ENCODE results near the gene CCDC187. TPM values are rescaled to one million over a fixed set of nuclear protein-coding genes. Genes with fewer than 3 reads are reported as not detected.

CCDC187 gene
- total and polyA plus RNA-seq, 3 donors from 2014 or later, result 13.8 to 61.5 (median 33.4) TPM

DNA sequence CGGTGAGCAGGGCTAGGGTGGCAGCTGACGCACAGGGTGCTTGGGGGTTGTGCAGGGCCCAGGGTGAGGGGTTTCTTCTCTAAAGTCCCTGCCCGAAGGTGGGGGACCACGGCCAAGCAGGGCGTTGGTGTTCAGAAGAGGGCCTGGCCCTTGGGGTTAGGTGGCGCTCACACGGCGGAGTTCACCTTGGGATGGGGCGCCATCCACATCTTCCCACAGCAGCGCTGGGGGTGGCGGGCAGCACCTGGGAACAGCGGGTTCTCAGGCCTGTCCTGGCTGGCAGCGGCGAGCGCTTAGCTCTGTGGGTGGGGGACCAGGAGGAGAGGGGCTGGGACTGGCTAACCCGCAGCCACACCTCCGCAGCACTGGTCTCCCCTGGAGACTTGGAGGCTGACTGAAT is 29.6 kb upstream of the CCDC187 start:
- WGBS, 2 donors, result 92 to 95% methylated on average over 4 to 17 of the region's 17 CpGs
- H3K9me3 ChIP-seq, result no peaks in the 10 kb centered on the region
- DNase-seq, result no peak
- intact Hi-C loops (cut with DNase I; ENCODE audit: low total_unique reads), result no loop called here
- H3K4me1 ChIP-seq, result peaks cover 9% of the 10 kb centered on the region
- no peaks in the 10 kb centered on the region for H3K27me3 ChIP-seq
- H3K27ac ChIP-seq, result no peak overlapping the region
- TF ChIP-seq POLR2A (IDR thresholded peaks at IDR 0.05), result no peak
- TF ChIP-seq, protein P1, sequence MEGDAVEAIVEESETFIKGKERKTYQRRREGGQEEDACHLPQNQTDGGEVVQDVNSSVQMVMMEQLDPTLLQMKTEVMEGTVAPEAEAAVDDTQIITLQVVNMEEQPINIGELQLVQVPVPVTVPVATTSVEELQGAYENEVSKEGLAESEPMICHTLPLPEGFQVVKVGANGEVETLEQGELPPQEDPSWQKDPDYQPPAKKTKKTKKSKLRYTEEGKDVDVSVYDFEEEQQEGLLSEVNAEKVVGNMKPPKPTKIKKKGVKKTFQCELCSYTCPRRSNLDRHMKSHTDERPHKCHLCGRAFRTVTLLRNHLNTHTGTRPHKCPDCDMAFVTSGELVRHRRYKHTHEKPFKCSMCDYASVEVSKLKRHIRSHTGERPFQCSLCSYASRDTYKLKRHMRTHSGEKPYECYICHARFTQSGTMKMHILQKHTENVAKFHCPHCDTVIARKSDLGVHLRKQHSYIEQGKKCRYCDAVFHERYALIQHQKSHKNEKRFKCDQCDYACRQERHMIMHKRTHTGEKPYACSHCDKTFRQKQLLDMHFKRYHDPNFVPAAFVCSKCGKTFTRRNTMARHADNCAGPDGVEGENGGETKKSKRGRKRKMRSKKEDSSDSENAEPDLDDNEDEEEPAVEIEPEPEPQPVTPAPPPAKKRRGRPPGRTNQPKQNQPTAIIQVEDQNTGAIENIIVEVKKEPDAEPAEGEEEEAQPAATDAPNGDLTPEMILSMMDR (IDR thresholded peaks at IDR 0.05), result no peak
- H3K36me3 ChIP-seq (ENCODE audit: low read depth, missing control alignments), result no peaks in the 10 kb centered on the region
- no peak overlapping the region for H3K4me3 ChIP-seq

DNA sequence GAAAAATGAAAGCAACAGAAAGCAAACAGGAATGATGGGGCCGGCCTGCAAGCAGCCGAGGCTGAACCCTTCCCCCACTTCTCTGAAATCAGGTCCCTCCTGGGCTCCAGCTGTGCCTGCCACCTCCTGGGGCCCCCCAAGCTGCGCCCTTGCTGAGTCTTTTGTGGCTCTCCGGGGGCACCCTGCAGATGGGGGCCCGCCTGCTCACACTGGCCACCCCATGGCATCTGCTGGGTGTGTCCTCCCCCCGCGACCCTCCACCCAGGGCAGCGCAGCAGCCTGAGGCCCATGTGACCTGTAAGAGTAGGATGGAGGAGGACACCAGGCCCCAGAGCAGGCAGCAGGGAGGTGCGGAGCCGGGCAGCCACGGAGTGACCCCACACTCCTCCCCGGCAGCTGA is 29.2 kb upstream of the CCDC187 start:
- H3K4me1 ChIP-seq, result peaks cover 9% of the 10 kb centered on the region
- WGBS, 2 donors, result 91 to 93% methylated on average over 4 to 12 of the region's 12 CpGs
- intact Hi-C loops (cut with DNase I; ENCODE audit: low total_unique reads), result no loop called here
- no peaks in the 10 kb centered on the region for H3K27me3 ChIP-seq
- TF ChIP-seq, protein P1 (IDR thresholded peaks at IDR 0.05), result no peak
- TF ChIP-seq POLR2A (IDR thresholded peaks at IDR 0.05), result no peak
- H3K9me3 ChIP-seq, result no peaks in the 10 kb centered on the region
- no peak overlapping the region for H3K27ac ChIP-seq
- no peak for DNase-seq
- no peak overlapping the region for H3K4me3 ChIP-seq
- no peaks in the 10 kb centered on the region for H3K36me3 ChIP-seq (ENCODE audit: low read depth, missing control alignments)

- TF ChIP-seq POLR2A (IDR thresholded peaks at IDR 0.05), result no peak
- TF ChIP-seq, protein P1 (IDR thresholded peaks at IDR 0.05), result no peak
- Histone ChIP-seq H3K4me3 (no peak overlapping the region), H3K9me3 (no peaks in the 10 kb centered on the region), H3K4me1 (peaks cover 9% of the 10 kb centered on the region), H3K36me3 (ENCODE audit: low read depth, missing control alignments) (no peaks in the 10 kb centered on the region), H3K27ac (no peak overlapping the region), H3K27me3 (no peaks in the 10 kb centered on the region)
- intact Hi-C loops (cut with DNase I; ENCODE audit: low total_unique reads), result no loop called here
- no peak for DNase-seq
- WGBS, 2 donors, result 66 to 86% methylated on average over 2 to 11 of the region's 11 CpGs
These were observed 28.6 kb upstream of the CCDC187 start for GRCh38 chr9:136332482-136332983.

GRCh38 chr9:136331556-136332481 is 27.9 kb upstream of the CCDC187 start:
- TF ChIP-seq, protein P1 (IDR thresholded peaks at IDR 0.05), result no peak
- no peak for TF ChIP-seq POLR2A (IDR thresholded peaks at IDR 0.05)
- intact Hi-C loops (cut with DNase I; ENCODE audit: low total_unique reads), result no loop called here
- no peaks in the 10 kb centered on the region for H3K36me3 ChIP-seq (ENCODE audit: low read depth, missing control alignments)
- no peak overlapping the region for H3K4me3 ChIP-seq
- no peaks in the 10 kb centered on the region for H3K27me3 ChIP-seq
- peaks cover 12% of the 10 kb centered on the region for H3K4me1 ChIP-seq
- no peak overlapping the region for H3K27ac ChIP-seq
- no peaks in the 10 kb centered on the region for H3K9me3 ChIP-seq
- DNase-seq, result no peak
- WGBS, 2 donors, result 84 to 85% methylated on average over 34 to 45 of the region's 46 CpGs
